Uterus (tissue), 4 donors: ENCODE results near the gene UBQLN3. TPM values are rescaled to one million over a fixed set of nuclear protein-coding genes. Genes with fewer than 3 reads are reported as not detected.

ENCODE experiments used
- DNase-seq, 2 donors: peaks; one replicate each; pipeline ENCODE4 v3.0.0-alpha.2; 2019 to 2020
- H3K27ac ChIP-seq, 2 donors: fragments of 200-600 bp; sonication (generic); 1 replicate in 1 of 2; 2 replicates in 1 of 2; pipeline ENCODE4 v1.5.1; 2016 to 2018
- H3K27me3 ChIP-seq, 2 donors: fragments of 200-600 bp; sonication (generic); one replicate each; pipeline ENCODE4 v1.5.1; 2018 to 2019; ENCODE audit warnings: control low read depth in 1 of 2
- H3K36me3 ChIP-seq, 2 donors: fragments of 200-600 bp; sonication (generic); one replicate each; pipeline ENCODE4 v1.5.1; 2019; ENCODE audit warnings: control low read depth in 1 of 2
- H3K4me1 ChIP-seq, 2 donors: fragments of 200-600 bp; sonication (generic); one replicate each; pipeline ENCODE4 v1.5.1; 2018 to 2019; ENCODE audit warnings: control low read depth in 1 of 2
- H3K4me3 ChIP-seq, 2 donors: fragments of 200-600 bp; sonication (generic); 1 replicate in 1 of 2; 2 replicates in 1 of 2; pipeline ENCODE4 v1.5.1; 2018 to 2019; ENCODE audit warnings: mild to moderate bottlenecking in 1 of 2
- H3K9me3 ChIP-seq, 2 donors: fragments of 200-600 bp; sonication (generic); one replicate each; pipeline ENCODE4 v1.5.1; 2019; ENCODE audit warnings: control low read depth in 1 of 2
- POLR2A ChIP-seq, 2 donors: fragments of 450-650 bp; IDR thresholded peaks; one replicate each; pipeline ENCODE4 v1.6.1; 2016; ENCODE audit warnings: antibody characterized with exemption in 2 of 2, mild to moderate bottlenecking in 1 of 2, moderate library complexity in 1 of 2
- intact Hi-C: fragments of 100-400 bp; cut with DNase I; formaldehyde crosslinking; loops from one replicate; pipeline ENCODE4 v1.15.1; 2023; ENCODE audit warnings: low total_unique reads
- total RNA-seq, 4 donors: library from RNA; depleted of rRNA in 3 of 4; stranded (reverse); fragments of >200 nt in 3 of 4; gene quantifications; one replicate each; pipeline versions ENCODE4 v1.1.0 to v1.2.4, GENCODE V29; 2014 to 2023
- TF ChIP-seq, protein P1 (sequence below), 4 experiments: fragments of 200-600 bp in 2 of 4; fragments of 450-650 bp in 2 of 4; sonication (generic) in 2 of 4; IDR thresholded peaks; one replicate each; pipeline ENCODE4 v1.5.1; 2016 to 2019; ENCODE audit warnings: antibody characterized with exemption in 4 of 4, mild to moderate bottlenecking in 2 of 4, moderate library complexity in 1 of 4
- donor health status: DM: yes; HTN: yes; CAD: no.

The UBQLN3 gene
- total RNA-seq, 4 donors from 2014 or later: 0.29 to 2.2 (median 1.4) TPM

GRCh38 chr11:5531053-5531831 lies 21.5 kb upstream of the UBQLN3 start:
- H3K27me3 ChIP-seq: no peaks in the 10 kb centered on the region
- no peak overlapping the region for H3K27ac ChIP-seq
- H3K9me3 ChIP-seq: no peaks in the 10 kb centered on the region
- DNase-seq: no peak
- no peak overlapping the region for H3K4me3 ChIP-seq
- intact Hi-C loops: no loop called here
- TF ChIP-seq POLR2A (IDR thresholded peaks at IDR 0.05): no peak
- TF ChIP-seq, protein P1, sequence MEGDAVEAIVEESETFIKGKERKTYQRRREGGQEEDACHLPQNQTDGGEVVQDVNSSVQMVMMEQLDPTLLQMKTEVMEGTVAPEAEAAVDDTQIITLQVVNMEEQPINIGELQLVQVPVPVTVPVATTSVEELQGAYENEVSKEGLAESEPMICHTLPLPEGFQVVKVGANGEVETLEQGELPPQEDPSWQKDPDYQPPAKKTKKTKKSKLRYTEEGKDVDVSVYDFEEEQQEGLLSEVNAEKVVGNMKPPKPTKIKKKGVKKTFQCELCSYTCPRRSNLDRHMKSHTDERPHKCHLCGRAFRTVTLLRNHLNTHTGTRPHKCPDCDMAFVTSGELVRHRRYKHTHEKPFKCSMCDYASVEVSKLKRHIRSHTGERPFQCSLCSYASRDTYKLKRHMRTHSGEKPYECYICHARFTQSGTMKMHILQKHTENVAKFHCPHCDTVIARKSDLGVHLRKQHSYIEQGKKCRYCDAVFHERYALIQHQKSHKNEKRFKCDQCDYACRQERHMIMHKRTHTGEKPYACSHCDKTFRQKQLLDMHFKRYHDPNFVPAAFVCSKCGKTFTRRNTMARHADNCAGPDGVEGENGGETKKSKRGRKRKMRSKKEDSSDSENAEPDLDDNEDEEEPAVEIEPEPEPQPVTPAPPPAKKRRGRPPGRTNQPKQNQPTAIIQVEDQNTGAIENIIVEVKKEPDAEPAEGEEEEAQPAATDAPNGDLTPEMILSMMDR (IDR thresholded peaks at IDR 0.05): no peak
- H3K4me1 ChIP-seq: no peaks in the 10 kb centered on the region
- no peaks in the 10 kb centered on the region for H3K36me3 ChIP-seq

- intact Hi-C loops: no loop called here
- no peak for DNase-seq
- H3K4me3 ChIP-seq: no peak overlapping the region
- H3K9me3 ChIP-seq: no peaks in the 10 kb centered on the region
- no peak for TF ChIP-seq POLR2A (IDR thresholded peaks at IDR 0.05)
- TF ChIP-seq, protein P1 (IDR thresholded peaks at IDR 0.05): no peak
- H3K4me1 ChIP-seq: no peaks in the 10 kb centered on the region
- no peak overlapping the region for H3K27ac ChIP-seq
- no peaks in the 10 kb centered on the region for H3K36me3 ChIP-seq
- H3K27me3 ChIP-seq: no peaks in the 10 kb centered on the region
These were observed 18.7 kb upstream of the UBQLN3 start for GRCh38 chr11:5528495-5528894.

DNA sequence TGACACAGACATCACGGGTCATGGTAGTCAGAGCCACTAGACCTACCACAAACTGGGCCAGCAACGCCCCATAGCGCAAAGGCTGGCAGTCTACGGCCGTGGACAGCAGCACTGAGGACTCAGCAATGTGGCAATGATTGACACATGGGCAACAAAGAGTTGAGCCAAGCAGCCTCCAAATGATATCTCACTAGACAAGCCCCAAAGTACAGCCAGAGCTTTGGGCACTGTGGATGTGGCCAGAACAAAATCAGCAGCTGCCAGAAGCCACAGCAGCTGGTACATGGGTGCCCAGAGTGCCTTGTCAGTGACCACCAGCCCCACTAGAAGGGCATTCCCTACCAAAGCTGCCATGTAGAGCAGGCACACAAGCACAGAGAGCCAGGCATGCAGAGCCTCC lies 18.0 kb upstream of the UBQLN3 start:
- H3K9me3 ChIP-seq: no peaks in the 10 kb centered on the region
- H3K27ac ChIP-seq: no peak overlapping the region
- intact Hi-C loops: no loop called here
- no peaks in the 10 kb centered on the region for H3K4me1 ChIP-seq
- no peak for DNase-seq
- H3K36me3 ChIP-seq: no peaks in the 10 kb centered on the region
- H3K4me3 ChIP-seq: no peak overlapping the region
- H3K27me3 ChIP-seq: no peaks in the 10 kb centered on the region
- no peak for TF ChIP-seq POLR2A (IDR thresholded peaks at IDR 0.05)
- TF ChIP-seq, protein P1 (IDR thresholded peaks at IDR 0.05): no peak

- Histone ChIP-seq H3K4me1 (no peaks in the 10 kb centered on the region), H3K4me3 (no peak overlapping the region), H3K27me3 (no peaks in the 10 kb centered on the region), H3K27ac (no peak overlapping the region), H3K9me3 (no peaks in the 10 kb centered on the region), H3K36me3 (no peaks in the 10 kb centered on the region)
- intact Hi-C loops: no loop called here
- TF ChIP-seq, protein P1 (IDR thresholded peaks at IDR 0.05): no peak
- no peak for TF ChIP-seq POLR2A (IDR thresholded peaks at IDR 0.05)
- no peak for DNase-seq
These were observed 15.0 kb upstream of the UBQLN3 start for GRCh38 chr11:5524756-5525155.

DNA sequence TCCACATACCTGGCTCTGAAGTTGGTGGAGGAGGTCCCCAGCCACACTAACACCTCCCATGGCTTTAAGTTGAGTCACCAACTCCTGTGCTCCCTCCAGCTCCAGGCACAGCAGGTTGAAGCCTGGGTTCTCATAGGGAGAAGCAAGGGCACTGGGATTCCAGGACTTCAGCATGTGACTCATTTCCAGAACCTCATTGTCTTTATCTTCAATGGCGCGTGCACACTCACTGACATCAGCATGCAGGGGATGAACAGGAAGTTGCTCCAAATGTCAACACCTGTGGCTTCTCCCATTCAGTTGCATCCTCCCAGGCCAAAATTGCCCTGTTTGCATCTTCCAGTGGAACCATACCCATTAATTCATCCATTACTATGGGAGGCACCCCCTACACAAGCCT lies 12.6 kb upstream of the UBQLN3 start:
- H3K27me3 ChIP-seq: no peaks in the 10 kb centered on the region

More for the DNA sequence above, 12.6 kb upstream of the UBQLN3 start:
- H3K9me3 ChIP-seq: no peaks in the 10 kb centered on the region
- H3K27ac ChIP-seq: no peak overlapping the region
- no peak for DNase-seq
- intact Hi-C loops: no loop called here
- H3K4me1 ChIP-seq: no peaks in the 10 kb centered on the region
- H3K36me3 ChIP-seq: no peaks in the 10 kb centered on the region
- no peak overlapping the region for H3K4me3 ChIP-seq
- TF ChIP-seq, protein P1 (IDR thresholded peaks at IDR 0.05): no peak
- no peak for TF ChIP-seq POLR2A (IDR thresholded peaks at IDR 0.05)
